ENCODE data around the gene BTBD9.

BTBD9 gene

GRCh38 chr6:38417521-38417920, 222.2 kb downstream of the BTBD9 start:
- no peak for TF ChIP-seq ZFP30 (CRISPR knock-in tag; IDR thresholded peaks at IDR 0.05)
- TF ChIP-seq ZNF565 (CRISPR knock-in tag; conservative IDR thresholded peaks at IDR 0.05; ENCODE audit: low read depth) = no peak
- TF ChIP-seq ARNTL (CRISPR knock-in tag; IDR thresholded peaks at IDR 0.05; ENCODE audit: borderline replicate concordance, low read depth) = no peak
- TF ChIP-seq ZNF70 (CRISPR knock-in tag; IDR thresholded peaks at IDR 0.05) = no peak
- TF ChIP-seq, protein P1, sequence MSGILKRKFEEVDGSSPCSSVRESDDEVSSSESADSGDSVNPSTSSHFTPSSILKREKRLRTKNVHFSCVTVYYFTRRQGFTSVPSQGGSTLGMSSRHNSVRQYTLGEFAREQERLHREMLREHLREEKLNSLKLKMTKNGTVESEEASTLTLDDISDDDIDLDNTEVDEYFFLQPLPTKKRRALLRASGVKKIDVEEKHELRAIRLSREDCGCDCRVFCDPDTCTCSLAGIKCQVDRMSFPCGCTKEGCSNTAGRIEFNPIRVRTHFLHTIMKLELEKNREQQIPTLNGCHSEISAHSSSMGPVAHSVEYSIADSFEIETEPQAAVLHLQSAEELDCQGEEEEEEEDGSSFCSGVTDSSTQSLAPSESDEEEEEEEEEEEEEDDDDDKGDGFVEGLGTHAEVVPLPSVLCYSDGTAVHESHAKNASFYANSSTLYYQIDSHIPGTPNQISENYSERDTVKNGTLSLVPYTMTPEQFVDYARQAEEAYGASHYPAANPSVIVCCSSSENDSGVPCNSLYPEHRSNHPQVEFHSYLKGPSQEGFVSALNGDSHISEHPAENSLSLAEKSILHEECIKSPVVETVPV (CRISPR knock-in tag; IDR thresholded peaks at IDR 0.05) = no peak
- TF ChIP-seq, protein P2, sequence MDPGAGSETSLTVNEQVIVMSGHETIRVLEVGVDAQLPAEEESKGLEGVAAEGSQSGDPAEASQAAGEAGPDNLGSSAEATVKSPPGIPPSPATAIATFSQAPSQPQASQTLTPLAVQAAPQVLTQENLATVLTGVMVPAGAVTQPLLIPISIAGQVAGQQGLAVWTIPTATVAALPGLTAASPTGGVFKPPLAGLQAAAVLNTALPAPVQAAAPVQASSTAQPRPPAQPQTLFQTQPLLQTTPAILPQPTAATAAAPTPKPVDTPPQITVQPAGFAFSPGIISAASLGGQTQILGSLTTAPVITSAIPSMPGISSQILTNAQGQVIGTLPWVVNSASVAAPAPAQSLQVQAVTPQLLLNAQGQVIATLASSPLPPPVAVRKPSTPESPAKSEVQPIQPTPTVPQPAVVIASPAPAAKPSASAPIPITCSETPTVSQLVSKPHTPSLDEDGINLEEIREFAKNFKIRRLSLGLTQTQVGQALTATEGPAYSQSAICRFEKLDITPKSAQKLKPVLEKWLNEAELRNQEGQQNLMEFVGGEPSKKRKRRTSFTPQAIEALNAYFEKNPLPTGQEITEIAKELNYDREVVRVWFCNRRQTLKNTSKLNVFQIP (CRISPR knock-in tag; IDR thresholded peaks at IDR 0.05; ENCODE audit: borderline replicate concordance, low read depth) = no peak
- TF ChIP-seq, protein P3, sequence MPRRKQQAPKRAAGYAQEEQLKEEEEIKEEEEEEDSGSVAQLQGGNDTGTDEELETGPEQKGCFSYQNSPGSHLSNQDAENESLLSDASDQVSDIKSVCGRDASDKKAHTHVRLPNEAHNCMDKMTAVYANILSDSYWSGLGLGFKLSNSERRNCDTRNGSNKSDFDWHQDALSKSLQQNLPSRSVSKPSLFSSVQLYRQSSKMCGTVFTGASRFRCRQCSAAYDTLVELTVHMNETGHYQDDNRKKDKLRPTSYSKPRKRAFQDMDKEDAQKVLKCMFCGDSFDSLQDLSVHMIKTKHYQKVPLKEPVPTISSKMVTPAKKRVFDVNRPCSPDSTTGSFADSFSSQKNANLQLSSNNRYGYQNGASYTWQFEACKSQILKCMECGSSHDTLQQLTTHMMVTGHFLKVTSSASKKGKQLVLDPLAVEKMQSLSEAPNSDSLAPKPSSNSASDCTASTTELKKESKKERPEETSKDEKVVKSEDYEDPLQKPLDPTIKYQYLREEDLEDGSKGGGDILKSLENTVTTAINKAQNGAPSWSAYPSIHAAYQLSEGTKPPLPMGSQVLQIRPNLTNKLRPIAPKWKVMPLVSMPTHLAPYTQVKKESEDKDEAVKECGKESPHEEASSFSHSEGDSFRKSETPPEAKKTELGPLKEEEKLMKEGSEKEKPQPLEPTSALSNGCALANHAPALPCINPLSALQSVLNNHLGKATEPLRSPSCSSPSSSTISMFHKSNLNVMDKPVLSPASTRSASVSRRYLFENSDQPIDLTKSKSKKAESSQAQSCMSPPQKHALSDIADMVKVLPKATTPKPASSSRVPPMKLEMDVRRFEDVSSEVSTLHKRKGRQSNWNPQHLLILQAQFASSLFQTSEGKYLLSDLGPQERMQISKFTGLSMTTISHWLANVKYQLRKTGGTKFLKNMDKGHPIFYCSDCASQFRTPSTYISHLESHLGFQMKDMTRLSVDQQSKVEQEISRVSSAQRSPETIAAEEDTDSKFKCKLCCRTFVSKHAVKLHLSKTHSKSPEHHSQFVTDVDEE (CRISPR knock-in tag; IDR thresholded peaks at IDR 0.05) = no peak
- TF ChIP-seq ISL1 (CRISPR knock-in tag; IDR thresholded peaks at IDR 0.05) = no peak
- no peak for TF ChIP-seq GLIS3 (CRISPR knock-in tag; IDR thresholded peaks at IDR 0.05)
- no peak for TF ChIP-seq TOX (CRISPR knock-in tag; IDR thresholded peaks at IDR 0.05; ENCODE audit: borderline replicate concordance)
- no peak for TF ChIP-seq OSR1 (CRISPR knock-in tag; IDR thresholded peaks at IDR 0.05)
- TF ChIP-seq SNAI2 (CRISPR knock-in tag; IDR thresholded peaks at IDR 0.05) = no peak
- no peak for ATAC-seq

- no peak for TF ChIP-seq BACH2 (CRISPR knock-in tag; IDR thresholded peaks at IDR 0.05; ENCODE audit: borderline replicate concordance)
- TF ChIP-seq, protein P1 (CRISPR knock-in tag; IDR thresholded peaks at IDR 0.05) = no peak
- no peak for TF ChIP-seq ISL1 (CRISPR knock-in tag; IDR thresholded peaks at IDR 0.05)
- TF ChIP-seq, protein P2 (CRISPR knock-in tag; IDR thresholded peaks at IDR 0.05; ENCODE audit: borderline replicate concordance, low read depth) = no peak
- TF ChIP-seq ZNF8 (CRISPR knock-in tag; IDR thresholded peaks at IDR 0.05) = no peak
- no peak for TF ChIP-seq ZFP30 (CRISPR knock-in tag; IDR thresholded peaks at IDR 0.05)
- TF ChIP-seq ESRRG (CRISPR knock-in tag; IDR thresholded peaks at IDR 0.05) = no peak
- TF ChIP-seq ZNF70 (CRISPR knock-in tag; IDR thresholded peaks at IDR 0.05) = no peak
- TF ChIP-seq TOX (CRISPR knock-in tag; IDR thresholded peaks at IDR 0.05; ENCODE audit: borderline replicate concordance) = no peak
- no peak for TF ChIP-seq ZNF565 (CRISPR knock-in tag; conservative IDR thresholded peaks at IDR 0.05; ENCODE audit: low read depth)
- TF ChIP-seq ARNTL (CRISPR knock-in tag; IDR thresholded peaks at IDR 0.05; ENCODE audit: borderline replicate concordance, low read depth) = no peak
- no peak for TF ChIP-seq CREB5 (CRISPR knock-in tag; IDR thresholded peaks at IDR 0.05; ENCODE audit: low read depth)
- no peak for TF ChIP-seq TCF4 (CRISPR knock-in tag; IDR thresholded peaks at IDR 0.05; ENCODE audit: borderline replicate concordance)
- TF ChIP-seq GLIS3 (CRISPR knock-in tag; IDR thresholded peaks at IDR 0.05) = no peak
- no peak for TF ChIP-seq OSR1 (CRISPR knock-in tag; IDR thresholded peaks at IDR 0.05)
- TF ChIP-seq, protein P4, sequence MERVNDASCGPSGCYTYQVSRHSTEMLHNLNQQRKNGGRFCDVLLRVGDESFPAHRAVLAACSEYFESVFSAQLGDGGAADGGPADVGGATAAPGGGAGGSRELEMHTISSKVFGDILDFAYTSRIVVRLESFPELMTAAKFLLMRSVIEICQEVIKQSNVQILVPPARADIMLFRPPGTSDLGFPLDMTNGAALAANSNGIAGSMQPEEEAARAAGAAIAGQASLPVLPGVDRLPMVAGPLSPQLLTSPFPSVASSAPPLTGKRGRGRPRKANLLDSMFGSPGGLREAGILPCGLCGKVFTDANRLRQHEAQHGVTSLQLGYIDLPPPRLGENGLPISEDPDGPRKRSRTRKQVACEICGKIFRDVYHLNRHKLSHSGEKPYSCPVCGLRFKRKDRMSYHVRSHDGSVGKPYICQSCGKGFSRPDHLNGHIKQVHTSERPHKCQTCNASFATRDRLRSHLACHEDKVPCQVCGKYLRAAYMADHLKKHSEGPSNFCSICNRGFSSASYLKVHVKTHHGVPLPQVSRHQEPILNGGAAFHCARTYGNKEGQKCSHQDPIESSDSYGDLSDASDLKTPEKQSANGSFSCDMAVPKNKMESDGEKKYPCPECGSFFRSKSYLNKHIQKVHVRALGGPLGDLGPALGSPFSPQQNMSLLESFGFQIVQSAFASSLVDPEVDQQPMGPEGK (CRISPR knock-in tag; IDR thresholded peaks at IDR 0.05; ENCODE audit: borderline replicate concordance) = no peak
- TF ChIP-seq, protein P3 (CRISPR knock-in tag; IDR thresholded peaks at IDR 0.05) = no peak
- TF ChIP-seq PPARA (CRISPR knock-in tag; IDR thresholded peaks at IDR 0.05; ENCODE audit: borderline replicate concordance) = no peak
- TF ChIP-seq CSDC2 (CRISPR knock-in tag; IDR thresholded peaks at IDR 0.05) = no peak
- no peak for TF ChIP-seq SNAI2 (CRISPR knock-in tag; IDR thresholded peaks at IDR 0.05)
- no peak for ATAC-seq
These were observed 224.3 kb downstream of the BTBD9 start for GRCh38 chr6:38415231-38416005.
